SK-N-SH (cell line): Measurements from ENCODE around the gene ZBTB17.

Experiments
- CTCF ChIP-seq: fragments of 200-600 bp; sonication (generic); IDR thresholded peaks from 2 replicates; pipeline ENCODE4 v1.6.1; 2017; ENCODE audit warnings: antibody characterized with exemption, mild to moderate bottlenecking, moderate library complexity
- EP300 ChIP-seq, 2 experiments: IDR thresholded peaks; 2 replicates each; pipeline versions ENCODE4 v1.4.0 to v1.6.1; 2012; ENCODE audit warnings: borderline replicate concordance in 1 of 2, low read depth in 1 of 2, low read length in 1 of 2
- POLR2AphosphoS5 ChIP-seq: IDR thresholded peaks from 2 replicates; pipeline ENCODE4 v1.6.1; 2012; ENCODE audit warnings: low read depth, low read length
- SMC3 ChIP-seq: IDR thresholded peaks from 2 replicates; pipeline ENCODE4 v1.6.1; 2012; ENCODE audit warnings: low read depth, low read length, improper control_type of control experiment
- YY1 ChIP-seq: IDR thresholded peaks from 2 replicates; pipeline ENCODE4 v1.4.0; 2012; ENCODE audit warnings: low read depth, mild to moderate bottlenecking
- TF ChIP-seq, protein P1 (sequence below): IDR thresholded peaks from 2 replicates; pipeline ENCODE4 v1.4.0; 2012; ENCODE audit warnings: low read depth, borderline replicate concordance
- TF ChIP-seq, protein P2 (sequence below): IDR thresholded peaks from 2 replicates; pipeline ENCODE4 v1.6.1; 2012; ENCODE audit warnings: mild to moderate bottlenecking, low read depth, low read length, moderate library complexity

DNA sequence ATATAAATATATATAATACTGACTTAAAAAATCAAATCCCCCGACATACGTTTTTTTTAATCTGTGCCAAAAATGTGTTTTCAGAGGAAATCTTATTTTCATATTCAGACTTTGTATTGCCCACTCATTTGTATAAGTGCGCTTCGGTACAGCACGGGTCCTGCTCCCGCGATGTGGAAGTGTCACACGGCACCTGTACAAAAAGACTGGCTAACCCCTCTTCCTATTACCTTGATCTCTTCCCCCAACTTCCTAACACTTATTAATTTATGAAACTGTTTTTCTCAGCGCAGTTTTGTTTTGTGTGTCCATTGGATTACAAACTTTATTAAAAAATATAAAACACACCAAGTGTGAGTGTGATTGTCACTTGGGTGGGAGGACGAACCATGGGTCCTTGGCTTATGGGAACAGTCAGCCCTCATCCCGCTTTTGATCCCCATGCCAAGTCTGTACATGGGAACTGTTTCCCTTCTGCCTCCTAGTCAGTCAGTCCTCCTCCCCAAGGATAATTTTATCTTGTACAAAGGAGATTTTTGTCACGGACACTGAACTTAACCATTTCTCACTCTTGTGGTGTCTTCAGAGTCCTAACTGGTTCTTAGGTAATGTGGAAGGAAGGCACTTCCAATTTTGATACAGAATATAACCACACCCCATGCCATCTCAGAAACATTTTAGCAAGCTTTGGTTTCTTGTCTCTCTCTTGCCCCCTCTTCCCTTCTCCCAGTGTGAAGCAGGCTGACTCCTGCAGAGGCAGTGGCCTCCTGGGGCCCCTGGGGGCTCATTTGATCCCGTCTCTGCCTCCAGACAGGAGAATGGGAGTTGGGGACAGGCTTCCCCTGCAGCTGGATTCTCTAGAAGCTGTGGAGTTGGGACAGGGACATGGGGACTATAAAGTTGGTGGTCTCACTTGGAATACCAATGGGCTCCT, 35.5 kb downstream of the ZBTB17 start:
- TF ChIP-seq POLR2AphosphoS5: no peak
- TF ChIP-seq CTCF: no peak
- TF ChIP-seq, protein P1, sequence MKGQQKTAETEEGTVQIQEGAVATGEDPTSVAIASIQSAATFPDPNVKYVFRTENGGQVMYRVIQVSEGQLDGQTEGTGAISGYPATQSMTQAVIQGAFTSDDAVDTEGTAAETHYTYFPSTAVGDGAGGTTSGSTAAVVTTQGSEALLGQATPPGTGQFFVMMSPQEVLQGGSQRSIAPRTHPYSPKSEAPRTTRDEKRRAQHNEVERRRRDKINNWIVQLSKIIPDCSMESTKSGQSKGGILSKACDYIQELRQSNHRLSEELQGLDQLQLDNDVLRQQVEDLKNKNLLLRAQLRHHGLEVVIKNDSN: no peak
- TF ChIP-seq SMC3: no peak
- TF ChIP-seq, protein P2, sequence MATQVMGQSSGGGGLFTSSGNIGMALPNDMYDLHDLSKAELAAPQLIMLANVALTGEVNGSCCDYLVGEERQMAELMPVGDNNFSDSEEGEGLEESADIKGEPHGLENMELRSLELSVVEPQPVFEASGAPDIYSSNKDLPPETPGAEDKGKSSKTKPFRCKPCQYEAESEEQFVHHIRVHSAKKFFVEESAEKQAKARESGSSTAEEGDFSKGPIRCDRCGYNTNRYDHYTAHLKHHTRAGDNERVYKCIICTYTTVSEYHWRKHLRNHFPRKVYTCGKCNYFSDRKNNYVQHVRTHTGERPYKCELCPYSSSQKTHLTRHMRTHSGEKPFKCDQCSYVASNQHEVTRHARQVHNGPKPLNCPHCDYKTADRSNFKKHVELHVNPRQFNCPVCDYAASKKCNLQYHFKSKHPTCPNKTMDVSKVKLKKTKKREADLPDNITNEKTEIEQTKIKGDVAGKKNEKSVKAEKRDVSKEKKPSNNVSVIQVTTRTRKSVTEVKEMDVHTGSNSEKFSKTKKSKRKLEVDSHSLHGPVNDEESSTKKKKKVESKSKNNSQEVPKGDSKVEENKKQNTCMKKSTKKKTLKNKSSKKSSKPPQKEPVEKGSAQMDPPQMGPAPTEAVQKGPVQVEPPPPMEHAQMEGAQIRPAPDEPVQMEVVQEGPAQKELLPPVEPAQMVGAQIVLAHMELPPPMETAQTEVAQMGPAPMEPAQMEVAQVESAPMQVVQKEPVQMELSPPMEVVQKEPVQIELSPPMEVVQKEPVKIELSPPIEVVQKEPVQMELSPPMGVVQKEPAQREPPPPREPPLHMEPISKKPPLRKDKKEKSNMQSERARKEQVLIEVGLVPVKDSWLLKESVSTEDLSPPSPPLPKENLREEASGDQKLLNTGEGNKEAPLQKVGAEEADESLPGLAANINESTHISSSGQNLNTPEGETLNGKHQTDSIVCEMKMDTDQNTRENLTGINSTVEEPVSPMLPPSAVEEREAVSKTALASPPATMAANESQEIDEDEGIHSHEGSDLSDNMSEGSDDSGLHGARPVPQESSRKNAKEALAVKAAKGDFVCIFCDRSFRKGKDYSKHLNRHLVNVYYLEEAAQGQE: no peak
- TF ChIP-seq YY1: no peak
- TF ChIP-seq EP300 (IDR thresholded peaks at IDR 0.05; ENCODE audit: borderline replicate concordance in 1 of 2, low read depth in 1 of 2, low read length in 1 of 2): no peak
